Stimulated activated CD4-positive, alpha-beta T cell treated with anti-CD3 and anti-CD28 coated beads, TNF-alpha, amount 100 ng/mL, for 24 hours (primary cell): ENCODE data around the gene TMEM134.

Experiments used
- DNase-seq, 3 experiments: peaks; one replicate each; pipeline ENCODE4 v3.0.0-alpha.2; 2020; ENCODE audit warnings: low read depth in 3 of 3

TMEM134 gene

DNA sequence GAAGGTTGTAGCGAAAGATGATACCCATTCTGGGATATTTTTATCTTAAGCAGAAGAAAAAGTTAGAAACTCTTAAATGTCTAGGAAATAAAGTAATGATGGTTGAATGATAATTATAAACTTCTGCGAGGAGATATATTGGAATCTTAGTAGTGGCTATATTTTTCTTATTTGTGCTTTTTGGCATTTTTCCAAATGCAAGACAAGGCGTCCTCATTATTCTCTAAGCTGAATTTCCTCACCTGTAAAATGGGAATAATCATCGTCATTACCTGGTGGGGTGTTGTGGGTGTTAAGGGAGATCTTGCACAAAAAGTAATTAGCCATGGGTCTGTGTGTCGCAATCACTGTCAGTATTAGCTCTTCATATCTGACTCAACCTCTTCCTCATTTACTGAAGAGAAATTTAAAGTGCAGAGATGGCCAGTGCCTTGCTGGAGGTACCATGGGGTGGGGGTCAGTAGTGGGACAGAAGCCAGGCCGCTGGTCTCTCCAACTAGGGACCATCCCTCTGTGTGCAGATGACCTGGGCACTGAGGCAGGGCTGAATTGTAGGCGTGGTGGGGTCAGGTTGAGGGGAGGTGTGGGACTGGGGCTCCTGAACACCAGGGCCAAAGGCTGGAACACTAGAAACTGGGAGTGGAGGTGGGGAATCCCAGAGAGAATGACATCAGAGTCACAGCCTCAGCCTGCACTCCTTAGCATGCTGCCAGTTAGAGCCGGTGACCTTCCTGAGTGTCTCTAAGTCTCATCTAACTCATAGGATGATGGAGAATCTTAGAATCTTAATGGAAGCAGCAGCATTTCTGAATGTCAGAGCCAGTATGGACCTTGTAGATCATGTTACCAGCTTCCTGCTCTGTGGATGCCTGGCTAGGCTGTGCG lies 32.0 kb upstream of the TMEM134 start:
- DNase-seq, result no peak

DNA sequence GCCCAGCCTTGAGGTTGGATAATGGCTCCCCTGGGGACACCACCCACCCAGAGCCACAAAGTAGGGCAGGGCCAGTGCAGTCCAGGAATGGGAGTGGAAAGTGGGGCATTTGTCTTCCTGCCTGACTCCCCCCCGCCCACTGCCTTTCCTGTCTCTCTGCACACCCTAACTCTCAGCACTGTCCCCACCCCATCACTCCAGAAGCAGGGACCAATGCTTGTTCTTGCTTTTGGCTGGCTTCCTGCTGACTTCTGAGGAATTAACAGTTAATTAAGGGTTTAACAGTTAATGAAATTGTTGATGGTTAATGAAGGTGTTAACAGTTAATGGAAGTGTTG lies 31.4 kb upstream of the TMEM134 start:
- no peak for DNase-seq

DNA sequence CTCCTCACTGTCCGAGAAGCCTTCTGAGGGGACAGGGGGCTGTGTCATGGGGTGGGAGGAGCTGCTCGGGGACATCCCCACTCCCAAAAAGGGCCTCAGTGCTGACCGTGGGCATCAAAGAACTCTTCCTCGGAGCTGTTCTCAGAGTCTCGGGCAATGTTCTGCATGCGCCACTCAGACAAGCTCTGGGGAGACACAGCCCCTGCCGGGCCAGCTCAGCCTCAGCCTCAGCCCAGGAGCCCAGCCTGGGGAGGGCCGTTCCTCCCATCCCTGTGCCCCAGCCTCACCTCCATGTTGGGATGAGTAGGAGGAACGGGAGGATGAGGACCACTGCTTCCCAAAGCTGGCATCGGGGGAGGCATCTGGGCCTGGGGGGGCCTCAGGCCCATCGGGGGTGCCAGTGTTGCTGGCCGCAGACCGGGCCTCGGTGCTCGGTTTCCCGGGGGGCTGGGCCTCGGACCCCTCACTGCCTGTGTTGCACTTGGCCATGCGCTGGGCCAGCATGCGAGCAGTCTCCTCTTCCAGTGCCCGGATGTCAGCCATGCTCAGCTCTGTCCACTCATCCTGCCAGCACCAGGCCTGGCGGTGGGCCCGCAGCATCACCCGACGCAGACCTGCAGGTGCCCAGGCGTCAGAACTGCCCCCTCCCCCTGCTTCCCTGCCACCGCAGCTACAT lies 30.9 kb upstream of the TMEM134 start:
- DNase-seq, result no peak

DNA sequence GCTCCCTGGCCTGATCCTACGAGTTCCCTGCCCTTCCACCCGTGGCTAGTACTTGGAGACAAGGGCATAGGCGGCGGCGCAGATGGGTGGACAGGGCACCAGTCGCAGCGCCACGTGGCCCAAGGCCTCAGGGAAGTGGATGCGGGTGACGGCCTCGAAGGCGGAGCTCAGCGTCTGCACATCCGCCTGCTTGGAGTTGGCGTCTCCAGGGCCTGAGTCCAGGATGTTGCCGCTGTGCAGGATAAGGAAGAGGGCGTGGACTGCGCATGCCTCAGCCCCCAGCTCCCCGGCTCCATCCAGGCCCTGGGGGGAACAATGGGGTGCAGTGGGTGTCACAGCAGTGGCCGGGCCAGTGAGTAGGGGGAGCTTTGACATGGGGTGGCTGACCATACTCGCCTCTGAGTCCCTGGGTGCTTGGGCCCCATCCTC lies 29.5 kb upstream of the TMEM134 start:
- no peak for DNase-seq

DNA sequence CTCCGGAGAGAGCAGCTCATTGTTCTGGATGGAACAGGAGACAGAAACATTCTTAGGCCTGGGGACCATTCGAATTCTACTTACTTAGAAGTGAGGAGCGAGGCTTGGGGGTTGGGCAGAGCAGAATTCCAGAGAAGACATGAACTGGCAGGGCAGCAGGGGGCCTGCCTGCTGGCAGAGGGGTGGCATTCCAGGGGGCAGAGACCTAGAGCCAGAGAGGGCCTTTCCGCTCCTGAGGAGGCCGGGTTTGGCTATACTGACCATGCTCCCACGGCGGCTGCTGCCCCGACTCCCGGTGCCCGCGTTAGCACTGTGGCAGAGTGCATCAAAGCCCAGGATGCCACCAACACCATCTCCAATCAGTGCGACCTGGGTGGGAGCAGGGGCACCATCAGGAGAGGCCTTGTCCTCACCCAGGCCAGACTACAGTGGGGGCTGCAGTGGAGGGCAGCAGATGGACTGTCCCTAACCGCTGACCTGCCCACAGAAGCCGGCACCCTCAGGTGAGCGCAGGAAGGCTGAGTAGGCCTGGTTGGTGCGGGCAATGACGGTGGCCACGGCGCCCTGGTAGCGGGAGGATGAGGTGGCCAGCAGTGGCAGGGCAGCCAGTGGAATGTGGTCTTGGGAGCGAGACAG lies 28.7 kb upstream of the TMEM134 start:
- no peak for DNase-seq

DNA sequence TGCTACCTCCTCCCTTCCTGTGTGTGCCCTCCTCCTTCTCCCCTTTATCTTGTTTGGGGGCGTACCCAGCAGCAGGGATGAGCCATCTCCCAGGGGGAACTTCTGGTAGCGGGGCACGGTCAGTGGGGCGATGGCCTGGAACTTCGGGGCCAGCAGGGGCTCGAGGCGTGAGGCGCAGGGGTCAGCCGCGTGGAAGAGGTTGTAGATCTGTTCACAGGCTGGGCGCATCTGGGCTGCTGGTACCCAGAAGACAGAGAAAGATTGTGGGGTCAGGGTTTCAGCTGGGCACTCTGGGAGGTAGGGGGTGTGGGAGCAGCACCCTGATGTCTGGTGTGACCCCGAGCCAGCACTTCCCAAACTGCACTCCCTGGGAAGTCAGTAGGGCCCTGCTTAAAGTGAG lies 27.1 kb upstream of the TMEM134 start:
- no peak for DNase-seq

DNA sequence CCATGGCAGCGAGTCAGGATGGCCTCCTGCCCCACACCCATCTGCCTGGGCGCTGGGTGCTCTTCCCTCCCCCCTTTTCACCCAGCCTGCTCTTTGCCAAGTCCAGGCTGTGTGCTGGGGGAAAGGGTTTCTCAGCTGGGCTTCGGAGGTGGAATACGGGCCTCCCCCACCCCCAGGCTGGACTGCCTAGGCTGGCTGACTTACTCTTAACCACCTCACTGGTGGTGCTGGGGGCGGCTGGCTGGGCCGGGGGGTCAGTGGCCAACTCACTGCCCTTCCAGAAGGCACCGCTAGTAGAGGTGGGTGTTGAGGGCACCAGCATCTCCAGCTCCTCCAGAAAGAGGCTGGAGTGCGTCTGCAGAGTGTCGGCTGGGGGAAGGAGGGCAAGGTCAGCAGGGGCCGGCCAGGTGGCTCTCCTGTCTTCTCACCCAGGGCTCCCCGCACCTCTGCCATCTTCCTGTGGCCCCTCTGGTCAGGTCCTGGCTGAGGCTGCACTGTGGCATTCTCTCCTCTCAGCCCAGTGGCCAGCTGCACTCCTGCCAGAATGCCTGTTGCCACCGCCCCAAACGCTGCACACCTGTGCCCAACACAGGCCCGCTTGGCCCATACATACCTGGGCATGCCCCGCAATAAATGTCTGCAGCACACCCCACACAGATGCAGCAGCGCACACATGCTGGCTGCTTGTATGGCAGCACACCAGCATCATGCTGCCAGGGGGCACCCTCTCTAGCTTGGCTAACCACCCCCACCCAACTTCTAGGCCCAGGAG lies 26.4 kb upstream of the TMEM134 start:
- no peak for DNase-seq

DNA sequence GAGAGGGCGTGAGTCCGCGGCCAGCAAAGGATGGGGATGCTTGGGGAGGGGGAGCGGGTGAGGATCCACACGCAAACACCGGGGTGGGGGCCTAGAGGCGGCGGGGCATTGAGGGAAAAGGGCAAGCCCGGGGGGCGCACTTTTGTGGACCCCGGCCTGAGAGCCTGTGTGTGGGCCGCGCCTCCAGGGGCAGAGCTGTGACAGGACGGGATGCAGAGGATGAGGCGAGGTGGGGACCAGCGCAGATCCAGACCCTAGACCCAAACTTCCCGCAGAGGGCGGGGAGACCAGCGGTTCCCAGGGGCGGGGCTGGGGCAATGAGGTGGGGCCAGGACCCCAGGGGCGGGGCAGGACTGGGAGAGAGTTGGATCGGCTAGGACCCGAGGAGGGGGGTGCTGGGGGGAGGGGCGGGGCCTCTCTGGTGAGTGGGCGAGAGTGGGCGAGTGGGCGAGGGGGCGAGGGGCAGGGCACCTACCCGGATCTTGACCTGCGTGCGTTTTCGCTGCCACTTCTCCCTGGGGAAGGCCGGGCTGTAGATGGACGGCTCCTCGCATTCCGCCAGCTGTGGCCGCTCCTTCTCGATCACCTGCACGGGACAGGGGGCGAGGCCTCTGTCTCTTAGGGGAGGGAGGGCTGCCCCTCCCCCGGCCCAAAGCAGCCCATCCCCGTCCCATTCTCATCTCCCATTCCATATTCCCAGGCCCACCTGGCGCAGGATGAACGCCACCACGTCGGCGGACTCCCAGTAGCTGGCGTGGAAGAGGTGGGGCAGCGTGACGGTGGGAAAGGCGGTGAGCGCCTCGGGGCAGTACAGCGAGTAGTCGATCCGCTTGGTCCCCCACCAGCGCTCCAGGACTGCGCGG lies 25.6 kb upstream of the TMEM134 start:
- no peak for DNase-seq

DNA sequence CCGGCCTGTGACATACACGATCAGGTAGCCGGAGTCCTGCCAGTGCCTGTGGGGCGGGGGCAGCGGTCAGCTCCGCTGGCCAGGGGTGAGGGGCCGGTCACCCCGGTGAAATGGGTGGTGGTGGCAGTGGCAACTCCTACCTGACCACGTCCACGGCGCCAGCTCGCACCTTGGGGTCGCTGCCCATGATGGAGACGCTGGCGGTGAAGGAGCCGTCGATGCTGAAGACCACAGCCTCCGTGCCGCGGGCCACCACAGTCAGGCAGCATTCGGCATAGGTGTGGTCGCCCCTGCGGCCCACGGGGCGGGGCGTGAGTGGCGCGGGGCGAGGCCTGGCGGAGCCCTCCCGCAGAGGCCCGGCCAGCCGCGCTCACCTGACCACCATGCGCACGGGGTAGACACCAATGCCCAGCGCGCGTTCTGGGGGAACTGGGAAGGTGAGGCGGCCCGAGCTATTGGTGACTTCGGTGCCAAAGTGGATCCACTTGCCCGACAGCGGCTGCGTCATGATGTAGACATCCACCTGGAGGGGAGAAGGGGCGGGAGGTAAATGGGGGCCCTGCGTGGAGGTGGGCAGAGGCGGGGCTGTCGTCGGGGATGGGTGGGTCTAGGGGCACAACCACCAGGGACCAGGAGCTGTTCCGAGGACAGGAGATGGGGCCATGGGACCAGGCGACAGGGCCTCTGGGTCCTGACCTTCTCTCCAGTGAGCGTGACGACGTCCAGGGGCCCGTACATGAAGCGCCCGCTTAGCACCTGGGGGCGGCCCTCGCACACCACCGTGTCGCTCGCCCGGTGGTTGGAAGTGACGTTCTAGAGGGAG lies 24.7 kb upstream of the TMEM134 start:
- no peak for DNase-seq

DNA sequence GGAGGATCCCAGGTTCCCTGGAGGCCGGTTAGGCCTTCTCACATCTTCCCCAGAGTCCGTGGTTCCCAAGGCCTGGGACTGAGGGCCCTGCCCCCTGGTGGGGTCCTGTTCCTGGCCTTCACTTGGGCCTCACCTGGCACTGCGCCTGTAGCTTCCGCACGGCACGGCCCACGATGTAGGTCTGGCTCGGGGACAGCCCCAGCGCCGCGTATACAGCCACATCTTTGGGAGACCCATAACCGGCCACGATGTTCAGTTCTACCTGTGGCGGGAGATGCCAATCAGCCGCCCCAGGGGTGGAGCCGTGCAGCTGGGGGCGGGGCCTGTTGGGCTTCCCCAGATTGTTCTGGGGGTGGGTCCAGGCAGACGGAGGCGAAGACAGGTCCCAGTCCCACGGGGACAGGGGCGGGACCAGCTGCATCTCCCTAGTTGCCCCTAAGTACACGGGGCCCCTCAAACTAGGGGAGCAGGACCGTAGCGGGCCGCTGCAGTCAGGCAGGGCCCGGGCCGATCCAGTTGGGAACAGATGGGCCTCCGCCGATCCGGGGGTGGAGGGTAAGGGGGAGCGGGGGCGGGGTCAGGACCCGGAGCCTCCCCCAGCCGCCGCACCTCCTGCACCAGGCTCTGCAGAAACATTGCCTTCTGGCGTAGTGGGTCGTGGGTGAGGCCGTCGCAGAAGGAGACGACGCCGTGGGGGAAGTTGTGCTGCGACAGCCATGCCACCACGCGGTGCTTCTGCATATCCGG lies 23.9 kb upstream of the TMEM134 start:
- peak in 1 of 3 experiments; percentile 50 for DNase-seq

DNA sequence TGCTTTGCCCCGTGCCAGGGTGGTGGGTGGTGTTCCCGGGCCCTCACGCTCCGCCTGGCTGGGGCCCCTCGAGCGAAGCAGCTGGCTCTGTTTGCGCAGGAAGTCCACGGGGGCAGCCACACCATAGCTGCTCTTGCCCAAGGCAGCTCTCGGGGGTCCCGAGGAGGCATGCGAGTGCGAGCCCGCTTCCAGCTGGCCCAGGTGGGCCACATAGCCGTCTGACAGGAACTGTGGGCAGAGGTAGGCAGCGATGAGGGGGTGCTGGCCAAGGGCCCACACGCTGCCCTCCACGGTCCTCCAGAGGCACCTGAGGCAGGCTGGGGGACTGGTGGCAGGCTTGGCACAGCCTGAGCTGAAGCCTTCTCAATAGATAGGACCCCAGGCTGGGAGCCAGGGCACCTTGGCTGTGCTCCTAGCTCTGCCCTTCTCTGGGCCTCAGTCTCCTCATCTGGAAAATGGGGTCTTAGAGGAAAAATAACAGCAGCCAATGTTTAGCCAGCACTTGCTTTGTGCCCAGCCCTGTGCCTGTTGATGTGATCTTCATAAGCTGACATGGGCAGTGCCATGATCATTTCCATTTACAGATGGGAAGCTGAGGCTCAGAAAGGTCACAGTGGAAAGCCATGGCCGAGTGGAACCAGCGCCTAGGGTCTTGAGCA lies 23.1 kb upstream of the TMEM134 start:
- no peak for DNase-seq

DNA sequence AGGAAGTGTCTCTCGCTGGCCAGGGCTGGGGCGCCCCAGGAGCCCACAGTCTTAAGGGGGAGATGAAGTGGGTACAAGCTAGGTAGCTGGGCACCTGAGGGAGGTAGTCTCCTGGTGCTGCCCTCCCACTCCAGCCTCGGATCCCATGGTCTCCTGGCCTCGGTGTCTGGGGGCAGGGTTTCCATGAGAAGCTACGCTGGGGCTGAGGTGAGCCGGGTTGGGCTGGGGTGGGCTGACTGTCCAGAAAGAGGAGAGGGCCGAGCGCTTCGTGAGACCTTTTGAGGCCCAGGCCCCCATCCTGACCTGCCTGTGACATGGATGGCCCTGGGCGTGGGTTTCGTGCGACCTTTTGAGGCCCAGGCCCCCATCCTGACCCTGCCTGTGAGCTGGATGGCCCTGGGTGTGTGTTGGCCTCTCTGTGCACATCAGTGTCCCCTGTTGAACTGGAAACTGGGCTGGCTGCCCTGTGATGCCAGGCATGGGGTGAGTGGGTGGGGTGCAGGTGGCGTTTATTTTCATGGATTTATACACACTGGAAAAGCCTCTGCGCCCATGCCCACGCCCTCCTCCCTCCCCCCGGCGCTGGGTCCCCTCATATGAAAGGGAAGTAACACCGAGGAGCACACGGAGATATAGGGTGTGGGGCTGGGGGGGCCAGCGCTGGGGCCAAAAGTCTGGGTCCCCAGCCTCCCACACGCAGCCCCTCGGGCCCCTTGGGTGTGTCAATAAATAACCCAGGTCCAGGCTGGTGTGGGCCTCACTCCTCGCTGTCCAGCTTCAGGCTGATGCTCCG lies 22.4 kb upstream of the TMEM134 start:
- DNase-seq, result no peak

DNA sequence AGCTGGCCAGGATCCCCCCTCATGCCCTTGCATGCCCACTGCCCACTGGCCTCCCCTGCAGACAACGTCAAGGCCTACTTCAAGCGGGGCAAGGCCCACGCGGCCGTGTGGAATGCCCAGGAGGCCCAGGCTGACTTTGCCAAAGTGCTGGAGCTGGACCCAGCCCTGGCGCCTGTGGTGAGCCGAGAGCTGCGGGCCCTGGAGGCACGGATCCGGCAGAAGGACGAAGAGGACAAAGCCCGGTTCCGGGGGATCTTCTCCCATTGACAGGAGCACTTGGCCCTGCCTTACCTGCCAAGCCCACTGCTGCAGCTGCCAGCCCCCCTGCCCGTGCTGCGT lies 21.6 kb upstream of the TMEM134 start:
- no peak for DNase-seq

DNA sequence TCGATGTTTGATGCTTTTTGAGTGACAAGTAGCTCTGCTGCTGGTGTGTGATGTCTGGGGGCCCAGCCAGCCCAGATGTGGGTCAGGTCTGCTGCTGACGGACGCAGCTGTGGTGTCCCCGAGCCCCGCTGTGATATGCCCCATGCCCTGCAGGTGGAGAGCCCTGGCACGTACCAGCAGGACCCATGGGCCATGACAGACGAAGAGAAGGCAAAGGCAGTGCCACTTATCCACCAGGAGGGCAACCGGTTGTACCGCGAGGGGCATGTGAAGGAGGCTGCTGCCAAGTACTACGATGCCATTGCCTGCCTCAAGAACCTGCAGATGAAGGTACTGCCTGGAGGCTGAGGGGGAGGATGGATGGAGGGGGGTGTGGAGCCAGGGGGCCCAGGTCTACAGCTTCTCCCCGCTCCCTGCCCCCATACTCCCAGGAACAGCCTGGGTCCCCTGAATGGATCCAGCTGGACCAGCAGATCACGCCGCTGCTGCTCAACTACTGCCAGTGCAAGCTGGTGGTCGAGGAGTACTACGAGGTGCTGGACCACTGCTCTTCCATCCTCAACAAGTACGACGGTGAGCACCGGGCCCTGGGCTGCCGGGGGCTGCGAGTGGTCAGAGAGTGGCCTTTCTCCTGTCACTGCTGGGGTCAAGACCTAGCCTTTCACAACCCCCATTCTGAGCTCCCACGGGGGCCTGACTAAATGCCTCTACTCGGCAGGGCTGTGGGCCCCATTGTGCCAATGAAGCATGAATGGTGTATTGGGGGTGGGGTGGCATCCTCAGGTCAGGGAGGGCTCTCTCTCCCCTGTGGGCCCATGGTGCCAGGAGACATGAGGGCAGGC lies 21.1 kb upstream of the TMEM134 start:
- no peak for DNase-seq

DNA sequence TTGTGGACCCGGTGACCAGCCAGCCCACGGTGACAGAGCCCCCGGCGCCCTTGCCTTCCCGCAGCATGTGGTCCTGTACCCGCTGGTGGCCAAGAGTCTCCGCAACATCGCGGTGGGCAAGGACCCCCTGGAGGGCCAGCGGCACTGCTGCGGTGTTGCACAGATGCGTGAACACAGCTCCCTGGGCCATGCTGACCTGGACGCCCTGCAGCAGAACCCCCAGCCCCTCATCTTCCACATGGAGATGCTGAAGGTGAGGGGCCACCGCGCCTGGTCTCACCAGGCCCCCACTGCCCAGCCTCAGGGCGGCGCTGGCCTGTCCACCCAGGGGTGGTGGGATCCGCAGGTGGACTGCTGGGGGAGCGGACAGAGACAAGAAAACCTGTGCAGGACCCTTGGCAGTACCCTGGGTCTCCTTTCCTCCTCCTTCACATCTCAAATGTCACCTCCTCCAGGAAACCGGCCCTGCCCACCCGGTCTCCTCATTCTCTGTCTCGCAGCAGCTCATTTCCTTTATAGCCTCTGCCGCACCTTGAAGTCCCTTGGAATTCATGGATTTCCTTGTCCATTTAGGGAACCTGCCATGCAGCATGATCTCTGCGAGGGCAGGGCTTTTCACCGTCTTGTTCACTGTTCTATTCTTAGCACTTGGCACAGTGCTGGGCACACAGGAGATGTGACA lies 20.3 kb upstream of the TMEM134 start:
- DNase-seq, result no peak

DNA sequence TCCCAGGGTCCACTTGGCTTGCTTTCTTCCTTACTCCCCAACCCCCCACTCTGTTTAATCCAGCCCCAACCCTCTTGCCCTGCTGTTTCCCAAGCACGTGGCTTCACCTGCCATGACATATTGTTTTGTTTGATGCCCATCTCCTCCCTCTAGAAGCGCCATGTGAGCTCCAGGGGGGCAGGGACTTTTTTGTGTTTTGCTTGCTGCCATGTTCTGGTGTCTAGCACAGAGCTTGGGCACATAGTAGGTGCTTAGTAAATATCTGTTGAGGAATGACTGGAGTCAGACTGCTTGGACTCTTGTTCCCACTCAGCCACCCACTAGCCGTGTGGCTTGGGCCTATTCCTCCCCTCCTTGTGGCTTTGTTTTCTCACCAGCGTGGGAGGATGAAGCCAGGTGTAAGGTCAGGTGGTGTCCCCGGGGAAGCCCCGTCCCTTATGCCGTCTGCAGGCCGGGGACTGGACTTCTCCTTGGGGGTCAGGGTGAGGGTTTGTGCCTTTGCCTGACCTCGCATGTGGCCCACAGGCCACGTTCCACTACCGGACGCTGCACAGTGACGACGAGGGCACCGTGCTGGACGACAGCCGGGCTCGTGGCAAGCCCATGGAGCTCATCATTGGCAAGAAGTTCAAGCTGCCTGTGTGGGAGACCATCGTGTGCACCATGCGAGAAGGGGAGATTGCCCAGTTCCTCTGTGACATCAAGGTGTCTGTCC lies 17.6 kb upstream of the TMEM134 start:
- DNase-seq, result peak in 1 of 3 experiments; percentile 46
